ENCODE results near the gene SNTB2. TPM values are rescaled to one million over a fixed set of nuclear protein-coding genes. Genes with fewer than 3 reads are reported as not detected.

The SNTB2 gene
- total and polyA plus RNA-seq, 9 of the 15 experiments (the other 6 are each of a cell fraction or from before 2014, with no cell fraction given) = 1.2 to 13.7 (median 5.7) TPM

- TF ChIP-seq ATF4 (CRISPR knock-in tag; IDR thresholded peaks at IDR 0.05) (no peak), PBX2 (CRISPR knock-in tag; IDR thresholded peaks at IDR 0.05; ENCODE audit: low read depth) (no peak), PBX2 (tag; conservative IDR thresholded peaks at IDR 0.05; ENCODE audit: low read depth) (peak; percentile 58), CBX5 (IDR thresholded peaks at IDR 0.05; ENCODE audit: borderline replicate concordance, low read depth) (no peak), CGGBP1 (CRISPR knock-in tag; IDR thresholded peaks at IDR 0.05) (peak; percentile 81; the same call in 1 of the 2 replicates), ZSCAN29 (IDR thresholded peaks at IDR 0.05) (peak; percentile 82), E2F6 (IDR thresholded peaks at IDR 0.05; ENCODE audit: borderline replicate concordance in 1 of 2, extremely low read depth in 1 of 2, insufficient read depth in 1 of 2, insufficient read length in 1 of 2, low read depth in 1 of 2, low read length in 1 of 2, poor library complexity in 1 of 2, severe bottlenecking in 1 of 2) (peak; percentile 58 to 88), SAFB2 (IDR thresholded peaks at IDR 0.05; ENCODE audit: borderline replicate concordance, low read depth, low read length, severe bottlenecking) (no peak), MCM7 (IDR thresholded peaks at IDR 0.05) (no peak), ZBTB34 (CRISPR knock-in tag; IDR thresholded peaks at IDR 0.05) (no peak), ZNF766 (CRISPR knock-in tag; conservative IDR thresholded peaks at IDR 0.05) (peak; percentile 33; the same call in 1 of the 2 replicates), SRF (CRISPR knock-in tag; IDR thresholded peaks at IDR 0.05) (peak in 1 of 2 experiments; percentile 51; a peak in 1 of 4 replicates), HDAC1 (IDR thresholded peaks at IDR 0.05) (peak in 1 of 2 experiments; percentile 57; a peak in 1 of 4 replicates), NRF1 (conservative IDR thresholded peaks at IDR 0.05 in 1 of 2, IDR thresholded peaks at IDR 0.05 in 1 of 2) (peak; percentile 89 to 91), MTA3 (IDR thresholded peaks at IDR 0.05; ENCODE audit: borderline replicate concordance) (peak; percentile 66; the same call in 1 of the 2 replicates), POLR2AphosphoS5 (IDR thresholded peaks at IDR 0.05; ENCODE audit: control insufficient read depth, insufficient read depth, low read depth, low read length) (peak; percentile 77), IRF9 (tag; IDR thresholded peaks at IDR 0.05) (no peak), SIN3B (IDR thresholded peaks at IDR 0.05; ENCODE audit: low read depth) (0 out of 2 replicates have a peak, but pooled peaks have one; percentile 23), ZNF174 (CRISPR knock-in tag; IDR thresholded peaks at IDR 0.05) (no peak)
These were observed at the start of gene SNTB2 (continued) for GRCh38 chr16:69186642-69187445.

All from K562 (cell line).